Esophagus muscularis mucosa (tissue), 4 donors: ENCODE results near the gene NBPF15.
"Not testable (repeated sequence)": the region's sequence is repeated elsewhere in the genome, so short reads cannot be mapped to it uniquely, and the experiment has no call there.

ENCODE experiments used
- EP300 ChIP-seq: sonication (generic); formaldehyde crosslinking; IDR thresholded peaks from one replicate; pipeline ENCODE4 v1.6.1; 2017; ENCODE audit warnings: antibody characterized with exemption
- POLR2A ChIP-seq: fragments of 450-650 bp; IDR thresholded peaks from one replicate; pipeline ENCODE4 v1.6.1; 2017; ENCODE audit warnings: antibody characterized with exemption, moderate library complexity, mild to moderate bottlenecking, low read depth
- POLR2AphosphoS5 ChIP-seq, 2 donors: sonication (generic); formaldehyde crosslinking; IDR thresholded peaks; one replicate each; pipeline ENCODE4 v1.6.1; 2017; ENCODE audit warnings: antibody characterized with exemption in 2 of 2
- TF ChIP-seq, protein P1 (sequence below), 3 experiments: fragments of 200-600 bp in 2 of 3; fragments of 450-650 bp in 1 of 3; sonication (generic) in 2 of 3; IDR thresholded peaks; one replicate each; pipeline ENCODE4 v1.5.1; 2017 to 2019; ENCODE audit warnings: antibody characterized with exemption in 3 of 3, mild to moderate bottlenecking in 2 of 3, moderate library complexity in 1 of 3

DNA sequence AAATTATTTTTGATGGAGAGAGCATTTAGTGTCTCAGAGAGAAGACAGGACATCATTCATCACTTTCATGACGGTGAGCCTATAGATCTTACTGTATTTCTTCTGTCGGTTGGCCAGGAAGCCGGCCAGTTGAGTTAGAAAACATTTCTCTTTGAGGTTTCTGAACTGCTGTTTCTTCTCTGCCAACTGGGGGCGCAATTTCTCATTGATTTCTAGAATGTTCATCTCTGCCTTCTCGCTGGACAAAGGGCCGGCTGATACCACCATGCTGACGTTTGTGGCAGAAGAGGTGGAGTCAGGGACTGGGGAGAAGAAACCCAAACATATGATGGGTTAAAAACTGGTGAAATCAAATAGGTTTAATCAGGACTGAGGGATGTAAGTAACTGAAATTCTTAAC, 21.7 kb downstream of the NBPF15 start:
- TF ChIP-seq, protein P1, sequence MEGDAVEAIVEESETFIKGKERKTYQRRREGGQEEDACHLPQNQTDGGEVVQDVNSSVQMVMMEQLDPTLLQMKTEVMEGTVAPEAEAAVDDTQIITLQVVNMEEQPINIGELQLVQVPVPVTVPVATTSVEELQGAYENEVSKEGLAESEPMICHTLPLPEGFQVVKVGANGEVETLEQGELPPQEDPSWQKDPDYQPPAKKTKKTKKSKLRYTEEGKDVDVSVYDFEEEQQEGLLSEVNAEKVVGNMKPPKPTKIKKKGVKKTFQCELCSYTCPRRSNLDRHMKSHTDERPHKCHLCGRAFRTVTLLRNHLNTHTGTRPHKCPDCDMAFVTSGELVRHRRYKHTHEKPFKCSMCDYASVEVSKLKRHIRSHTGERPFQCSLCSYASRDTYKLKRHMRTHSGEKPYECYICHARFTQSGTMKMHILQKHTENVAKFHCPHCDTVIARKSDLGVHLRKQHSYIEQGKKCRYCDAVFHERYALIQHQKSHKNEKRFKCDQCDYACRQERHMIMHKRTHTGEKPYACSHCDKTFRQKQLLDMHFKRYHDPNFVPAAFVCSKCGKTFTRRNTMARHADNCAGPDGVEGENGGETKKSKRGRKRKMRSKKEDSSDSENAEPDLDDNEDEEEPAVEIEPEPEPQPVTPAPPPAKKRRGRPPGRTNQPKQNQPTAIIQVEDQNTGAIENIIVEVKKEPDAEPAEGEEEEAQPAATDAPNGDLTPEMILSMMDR (IDR thresholded peaks at IDR 0.05), result not testable (repeated sequence)
- not testable (repeated sequence) for TF ChIP-seq POLR2AphosphoS5 (IDR thresholded peaks at IDR 0.05); EP300; POLR2A
